Left lung (tissue), 10 donors: ENCODE data around the gene IGSF9B. TPM values are rescaled to one million over a fixed set of nuclear protein-coding genes. Genes with fewer than 3 reads are reported as not detected.

ENCODE experiments used
- ATAC-seq: fragments of 200-7000 bp; cut with Tn5 transposase; one replicate; pipeline ENCODE4 v1.9.1; 2020; ENCODE audit warnings: moderate library complexity
- DNase-seq, 4 donors: peaks; one replicate each; pipeline ENCODE4 v3.0.0-alpha.2; 2013 to 2020
- H3K27ac ChIP-seq, 2 donors: fragments of 200-600 bp; sonication (generic) in 1 of 2; one replicate each; pipeline versions ENCODE4 v1.5.0 to v1.8.0; 2020 to 2021
- H3K27me3 ChIP-seq, 2 donors: fragments of 200-600 bp; sonication (generic) in 1 of 2; one replicate each; pipeline versions ENCODE4 v1.5.0 to v1.8.0; 2020 to 2021
- H3K36me3 ChIP-seq, 2 donors: fragments of 200-600 bp; sonication (generic) in 1 of 2; one replicate each; pipeline versions ENCODE4 v1.5.0 to v1.8.0; 2020 to 2021
- H3K4me1 ChIP-seq, 2 donors: fragments of 200-600 bp; one replicate each; pipeline ENCODE4 v1.8.0; 2021
- H3K4me3 ChIP-seq, 2 donors: fragments of 200-600 bp; sonication (generic) in 1 of 2; one replicate each; pipeline versions ENCODE4 v1.5.0 to v1.8.0; 2020 to 2021; ENCODE audit warnings: mild to moderate bottlenecking in 1 of 2
- H3K9me3 ChIP-seq, 2 donors: fragments of 200-600 bp; sonication (generic) in 1 of 2; one replicate each; pipeline versions ENCODE4 v1.5.0 to v1.8.0; 2020 to 2021
- intact Hi-C, 2 donors: fragments of 100-400 bp; cut with DNase I; formaldehyde crosslinking; loops; one replicate each; pipeline versions ENCODE4 v1.11.2 to v1.14.2; 2022
- polyA plus RNA-seq, 6 donors: library from polyadenylated mRNA; unstranded; fragments of 120-200 nt; gene quantifications; one replicate each; pipeline ENCODE4 v1.2.1, GENCODE V29; 2013; ENCODE audit not compliant: insufficient read length in 6 of 6
- total RNA-seq, 2 donors: library from RNA; stranded (reverse); fragmentation: NEBNext Ultra II Directional; extraction: Animal tissue kit (Norgen Biotek cat#: 25700); gene quantifications; one replicate each; pipeline ENCODE4 v1.2.1, GENCODE V29; 2021
- TF ChIP-seq, protein P1 (sequence below), 2 donors: fragments of 200-600 bp; sonication (generic) in 1 of 2; IDR thresholded peaks; one replicate each; pipeline versions ENCODE4 v1.5.0 to v1.8.0; 2021; ENCODE audit warnings: antibody characterized with exemption in 2 of 2
- donor health status: DM: no; HTN: yes; CAD: no.
- donor health status: DM: no; HTN: no; CAD: no.

Gene IGSF9B
- total and polyA plus RNA-seq, 8 donors: 1.8 to 9.9 (median 2.8) TPM

DNA sequence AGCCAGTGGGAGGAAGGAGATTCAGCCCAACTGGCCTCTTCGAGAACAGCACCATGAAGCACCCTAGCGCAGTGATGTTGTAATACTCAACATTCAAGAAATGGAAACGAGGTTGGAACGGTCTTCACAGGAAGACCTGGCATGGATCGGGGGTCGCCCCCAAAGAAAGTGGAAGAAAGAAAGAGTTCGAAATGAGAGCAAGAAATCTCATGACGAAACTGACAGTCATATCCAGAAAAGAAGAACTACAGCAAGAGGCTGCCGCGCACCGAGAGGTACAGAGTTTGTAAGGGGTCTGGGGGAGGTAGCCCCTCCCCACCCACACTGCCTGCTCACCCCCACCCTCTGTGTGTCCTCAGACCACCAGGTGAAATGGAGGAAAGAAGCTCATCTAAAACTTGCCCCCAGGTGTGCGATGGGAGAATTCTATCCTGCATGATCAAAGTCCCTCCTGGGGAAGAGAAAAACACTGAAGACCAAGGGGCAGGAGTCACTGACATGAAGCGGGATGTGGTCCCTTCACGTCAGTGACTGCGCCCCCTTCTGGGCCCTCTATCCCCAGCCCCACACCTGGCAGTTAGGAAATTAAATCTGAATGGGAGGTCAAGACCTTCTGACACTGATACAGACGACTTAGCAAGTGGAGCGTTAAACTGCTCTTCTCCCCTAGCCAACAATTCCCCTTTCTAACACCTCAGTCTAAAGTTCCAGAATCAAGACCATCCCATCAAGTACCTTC lies 58.6 kb downstream of the IGSF9B start:
- Histone ChIP-seq H3K27me3 (no peaks in the 10 kb centered on the region), H3K9me3 (no peaks in the 10 kb centered on the region), H3K4me3 (no peak overlapping the region), H3K27ac (no peak overlapping the region), H3K4me1 (no peaks in the 10 kb centered on the region), H3K36me3 (no peaks in the 10 kb centered on the region)
- ATAC-seq (no peak), DNase-seq (no peak)
- TF ChIP-seq, protein P1, sequence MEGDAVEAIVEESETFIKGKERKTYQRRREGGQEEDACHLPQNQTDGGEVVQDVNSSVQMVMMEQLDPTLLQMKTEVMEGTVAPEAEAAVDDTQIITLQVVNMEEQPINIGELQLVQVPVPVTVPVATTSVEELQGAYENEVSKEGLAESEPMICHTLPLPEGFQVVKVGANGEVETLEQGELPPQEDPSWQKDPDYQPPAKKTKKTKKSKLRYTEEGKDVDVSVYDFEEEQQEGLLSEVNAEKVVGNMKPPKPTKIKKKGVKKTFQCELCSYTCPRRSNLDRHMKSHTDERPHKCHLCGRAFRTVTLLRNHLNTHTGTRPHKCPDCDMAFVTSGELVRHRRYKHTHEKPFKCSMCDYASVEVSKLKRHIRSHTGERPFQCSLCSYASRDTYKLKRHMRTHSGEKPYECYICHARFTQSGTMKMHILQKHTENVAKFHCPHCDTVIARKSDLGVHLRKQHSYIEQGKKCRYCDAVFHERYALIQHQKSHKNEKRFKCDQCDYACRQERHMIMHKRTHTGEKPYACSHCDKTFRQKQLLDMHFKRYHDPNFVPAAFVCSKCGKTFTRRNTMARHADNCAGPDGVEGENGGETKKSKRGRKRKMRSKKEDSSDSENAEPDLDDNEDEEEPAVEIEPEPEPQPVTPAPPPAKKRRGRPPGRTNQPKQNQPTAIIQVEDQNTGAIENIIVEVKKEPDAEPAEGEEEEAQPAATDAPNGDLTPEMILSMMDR (IDR thresholded peaks at IDR 0.05): no peak
- intact Hi-C loops: no loop called here

DNA sequence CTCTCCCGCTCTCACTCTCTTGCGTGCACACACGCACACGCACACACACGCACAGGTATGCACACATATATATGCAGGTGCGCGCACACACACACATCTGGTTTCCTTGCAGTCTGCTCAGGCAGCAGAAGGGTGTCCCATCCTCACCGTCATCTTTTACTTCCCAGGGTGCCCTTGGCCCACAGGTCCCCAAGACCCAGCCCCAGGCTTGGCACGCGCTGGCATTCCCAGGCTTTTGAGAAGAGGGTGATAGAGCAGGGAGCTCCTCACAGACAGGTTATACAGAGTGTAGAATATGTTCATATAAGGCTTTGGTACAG lies 59.5 kb downstream of the IGSF9B start:
- Histone ChIP-seq H3K36me3 (no peaks in the 10 kb centered on the region), H3K27me3 (peaks cover 0 to 4% of the 10 kb centered on the region in 2 donors), H3K27ac (no peak overlapping the region), H3K4me3 (no peak overlapping the region), H3K9me3 (no peaks in the 10 kb centered on the region), H3K4me1 (no peaks in the 10 kb centered on the region)
- TF ChIP-seq, protein P1 (IDR thresholded peaks at IDR 0.05): no peak
- intact Hi-C loops: no loop called here
- ATAC-seq (no peak), DNase-seq (no peak)

DNA sequence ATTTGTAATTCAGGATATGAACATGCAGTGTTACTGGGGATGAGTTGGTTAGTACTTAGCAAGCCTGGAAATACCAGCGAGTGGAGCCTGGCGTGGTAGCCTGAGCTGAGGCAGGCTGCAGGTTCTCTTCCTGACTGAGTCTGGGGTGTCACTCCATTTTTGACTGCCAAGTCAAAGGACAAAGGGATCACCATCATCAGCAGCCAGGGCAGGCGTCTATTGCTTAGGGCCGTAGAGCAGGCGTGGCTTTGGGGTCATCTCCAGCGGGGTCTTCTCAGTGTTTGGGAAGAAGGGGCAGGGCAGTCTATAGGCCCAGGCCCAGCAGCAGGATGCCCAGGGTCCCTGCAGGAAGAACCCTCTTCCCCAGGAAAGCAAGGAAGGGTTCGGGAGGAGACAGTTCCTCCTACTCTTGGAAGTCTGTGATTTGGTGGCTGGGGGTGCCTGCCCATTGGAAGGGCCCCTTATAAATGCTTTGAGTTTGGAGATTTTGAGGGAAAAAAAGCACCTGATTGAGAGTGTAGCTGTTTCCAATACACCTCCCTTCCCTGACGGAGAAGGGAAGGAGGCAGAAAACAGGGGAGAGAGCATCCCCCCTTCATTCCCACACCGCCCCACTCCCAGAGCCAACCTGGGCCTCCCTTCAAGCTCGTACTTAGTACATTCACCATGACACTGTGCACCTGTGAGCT lies 60.0 kb downstream of the IGSF9B start:
- H3K27me3 ChIP-seq: peaks cover 0 to 4% of the 10 kb centered on the region in 2 donors
- DNase-seq (peak in 1 of 4 donors; percentile 14), ATAC-seq (no peak)
- no peaks in the 10 kb centered on the region for H3K9me3 ChIP-seq
- no peak overlapping the region for H3K4me3 ChIP-seq
- H3K4me1 ChIP-seq: no peaks in the 10 kb centered on the region
- TF ChIP-seq, protein P1 (IDR thresholded peaks at IDR 0.05): no peak
- no peaks in the 10 kb centered on the region for H3K36me3 ChIP-seq
- no peak overlapping the region for H3K27ac ChIP-seq
- intact Hi-C loops: no loop called here

DNA sequence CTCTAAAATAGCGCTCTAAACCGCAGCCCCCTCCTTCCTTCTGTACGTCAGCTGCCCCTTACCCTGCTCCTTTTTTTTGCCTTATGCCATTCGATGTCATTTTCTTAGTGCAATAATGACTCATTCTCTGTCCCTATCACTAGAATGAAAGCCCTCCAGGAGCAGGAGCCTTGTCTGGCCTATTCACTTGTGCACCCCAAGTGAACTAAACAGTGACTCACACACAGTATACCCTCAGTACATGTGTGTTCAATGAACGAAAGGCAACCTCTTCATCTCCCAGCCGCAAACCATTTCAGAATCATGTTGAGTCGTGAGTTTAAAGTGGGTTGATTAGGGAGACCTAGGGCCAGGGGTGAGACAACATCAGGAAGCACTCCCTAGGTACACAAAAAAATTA lies 60.7 kb downstream of the IGSF9B start:
- intact Hi-C loops: no loop called here
- ATAC-seq (no peak), DNase-seq (no peak)
- TF ChIP-seq, protein P1 (IDR thresholded peaks at IDR 0.05): no peak
- H3K27me3 ChIP-seq: peaks cover 0 to 4% of the 10 kb centered on the region in 2 donors
- H3K4me3 ChIP-seq: no peak overlapping the region
- no peaks in the 10 kb centered on the region for H3K9me3 ChIP-seq
- H3K36me3 ChIP-seq: no peaks in the 10 kb centered on the region
- no peaks in the 10 kb centered on the region for H3K4me1 ChIP-seq
- H3K27ac ChIP-seq: no peak overlapping the region

DNA sequence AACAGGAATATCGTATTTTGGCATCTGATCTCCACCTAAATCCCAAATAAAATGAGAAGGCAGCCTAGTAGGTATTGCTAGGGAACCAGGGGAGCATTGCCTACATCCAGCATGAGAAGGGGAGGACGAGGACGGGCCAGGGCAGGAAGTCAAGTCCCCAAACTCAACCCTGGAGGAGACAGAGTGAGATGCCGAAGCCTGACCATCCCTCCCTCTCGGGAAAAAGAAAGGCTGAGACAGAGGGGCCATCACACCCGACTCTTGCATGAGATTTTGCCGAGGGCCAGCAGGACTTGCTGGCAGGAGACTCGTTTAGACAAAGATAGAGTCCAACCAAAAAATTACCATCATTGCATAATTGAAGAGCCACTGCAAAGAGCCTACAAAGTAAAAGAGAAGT lies 61.2 kb downstream of the IGSF9B start:
- TF ChIP-seq, protein P1 (IDR thresholded peaks at IDR 0.05): no peak
- Histone ChIP-seq H3K27ac (no peak overlapping the region), H3K27me3 (peaks cover 0 to 4% of the 10 kb centered on the region in 2 donors), H3K4me1 (no peaks in the 10 kb centered on the region), H3K9me3 (no peaks in the 10 kb centered on the region), H3K36me3 (no peaks in the 10 kb centered on the region), H3K4me3 (no peak overlapping the region)
- ATAC-seq: no peak
- peak in 1 of 4 donors; percentile 11 for DNase-seq
- intact Hi-C loops: no loop called here
